HG03139 (cell line): ENCODE data around the gene CUX1.
"Not testable (repeated sequence)": the region's sequence is repeated elsewhere in the genome, so short reads cannot be mapped to it uniquely, and the experiment has no call there.

Source experiments
- ATAC-seq: cut with Tn5 transposase; IDR thresholded peaks from one replicate; pipeline ENCODE4 v1.9.1; 2021; ENCODE audit not compliant: unreplicated experiment

Gene CUX1

GRCh38 chr7:101792682-101793071, 24.7 kb upstream of the CUX1 start:
- ATAC-seq: not testable (repeated sequence)

DNA sequence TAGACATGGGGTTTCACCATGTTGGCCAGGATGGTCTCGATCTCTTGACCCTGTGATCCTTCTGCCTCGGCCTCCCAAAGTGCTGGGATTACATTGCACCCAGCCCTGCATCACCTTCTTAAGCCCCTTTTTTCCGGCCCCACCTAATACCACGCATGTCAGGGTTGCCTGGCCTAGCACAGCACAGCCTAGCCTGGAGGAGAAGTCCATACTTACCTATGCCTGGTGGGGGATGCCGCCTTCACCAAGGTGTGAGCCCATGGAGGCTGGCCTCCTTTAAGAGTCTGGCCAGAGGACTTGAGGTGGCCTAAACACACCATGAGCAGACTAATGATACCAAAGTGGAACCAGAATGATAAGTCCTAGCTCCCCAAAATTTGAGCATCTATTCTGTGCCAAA, 22.0 kb upstream of the CUX1 start:
- ATAC-seq: no peak

- not testable (repeated sequence) for ATAC-seq
Measured at GRCh38 chr7:101798173-101798572, 19.3 kb upstream of the CUX1 start.

DNA sequence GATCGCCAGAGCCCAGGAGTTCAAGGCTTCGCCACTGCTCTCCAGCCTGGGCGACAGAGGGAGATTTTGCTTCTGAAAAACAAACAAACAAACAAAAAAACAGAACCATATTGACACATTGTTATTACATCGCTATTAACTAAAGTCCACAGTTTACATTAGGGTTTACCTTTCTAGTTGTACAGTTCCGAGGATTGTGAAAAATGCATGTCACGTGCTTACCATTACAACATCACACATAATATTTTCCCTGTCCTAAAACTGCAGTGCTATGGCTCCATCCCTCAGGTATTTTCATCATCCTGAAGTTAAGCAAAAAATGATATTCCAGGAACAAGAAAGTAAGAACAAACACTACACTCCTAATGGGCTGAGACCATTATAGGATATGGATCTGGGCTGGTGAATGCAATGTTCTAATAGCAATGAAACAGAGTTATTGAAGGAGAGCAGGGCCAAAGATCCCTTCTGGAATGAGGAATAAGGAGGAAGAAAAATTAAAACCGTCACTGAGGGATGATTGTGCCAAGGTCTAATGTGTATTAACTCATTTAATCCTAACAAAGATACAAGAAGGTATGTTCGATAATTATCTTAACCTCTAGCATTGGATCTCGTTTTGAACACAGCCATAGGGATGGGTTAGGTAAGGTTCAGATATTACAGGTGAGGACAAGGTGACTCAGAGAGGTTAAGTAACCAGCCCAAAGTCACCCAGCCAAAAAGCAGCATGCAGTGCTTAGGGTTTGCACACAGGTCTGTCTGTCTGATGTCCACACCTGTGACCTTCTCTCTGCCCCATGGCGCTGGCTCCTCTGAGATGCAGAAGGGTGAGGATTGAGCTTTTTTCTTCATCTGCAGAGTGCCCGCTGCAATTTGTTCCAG, 14.0 kb upstream of the CUX1 start:
- no peak for ATAC-seq

DNA sequence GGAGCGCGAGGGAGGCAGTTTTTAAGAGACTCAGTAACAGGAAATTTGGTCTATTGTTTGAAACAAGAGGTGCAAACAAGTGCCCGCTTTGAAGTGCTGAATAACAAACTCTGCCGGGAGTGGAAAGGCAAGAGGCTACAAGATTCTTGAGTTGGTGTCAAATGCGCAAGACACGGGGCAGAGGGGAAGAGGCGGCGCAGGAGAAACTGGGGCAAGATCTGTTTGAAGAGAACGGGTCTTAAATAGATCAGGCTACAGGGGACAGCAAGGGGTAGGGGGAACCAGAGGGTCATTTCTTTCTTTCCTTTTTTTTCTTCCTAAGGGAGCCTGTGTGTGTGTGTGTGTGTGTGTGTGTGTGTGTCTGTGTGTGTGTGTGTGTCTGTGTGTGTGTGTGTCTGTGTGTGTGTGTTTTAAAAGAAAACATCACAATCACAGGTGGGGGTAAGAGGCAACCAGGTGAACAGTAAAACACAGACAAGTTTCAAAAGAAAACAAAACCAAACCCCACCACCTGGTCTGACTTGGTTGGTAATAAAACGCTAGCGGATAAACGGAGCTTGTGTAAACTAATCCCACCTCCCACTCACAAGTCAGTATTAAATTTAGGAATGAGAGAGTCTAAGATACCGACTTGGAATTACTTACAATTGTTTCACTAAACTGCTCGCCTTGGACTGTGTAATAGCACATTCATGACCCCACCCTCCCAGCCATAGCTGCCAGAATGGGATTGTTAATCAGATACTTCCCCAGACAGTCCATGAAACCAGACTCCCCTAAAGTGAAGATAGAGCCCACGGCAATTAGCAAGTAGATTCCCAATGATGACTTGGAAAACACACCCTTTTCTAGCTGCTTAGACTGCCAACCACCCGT, 13.1 kb upstream of the CUX1 start:
- ATAC-seq: no peak

GRCh38 chr7:101804967-101805366, 12.5 kb upstream of the CUX1 start:
- no peak for ATAC-seq

DNA sequence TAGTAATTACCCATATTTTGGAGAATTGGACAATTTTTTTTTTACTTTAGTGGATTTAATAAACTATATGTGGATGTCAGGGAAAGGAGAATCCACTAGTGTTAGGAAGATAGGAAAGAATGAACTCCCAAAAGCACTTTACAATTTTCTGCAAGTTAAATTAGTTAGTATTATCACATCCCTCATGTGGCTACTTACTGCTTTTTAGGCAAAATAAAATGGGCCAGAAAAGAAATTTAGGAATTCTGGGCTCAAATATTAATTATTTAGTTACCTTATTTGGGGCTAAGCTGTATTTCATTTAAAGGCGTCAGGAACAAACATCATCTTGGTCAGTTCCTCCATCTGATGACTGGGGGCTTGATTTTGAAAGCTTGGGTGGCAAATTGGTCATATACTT, 4.8 kb upstream of the CUX1 start:
- ATAC-seq: no peak

GRCh38 chr7:101813402-101814019, 3.9 kb upstream of the CUX1 start:
- ATAC-seq: no peak

DNA sequence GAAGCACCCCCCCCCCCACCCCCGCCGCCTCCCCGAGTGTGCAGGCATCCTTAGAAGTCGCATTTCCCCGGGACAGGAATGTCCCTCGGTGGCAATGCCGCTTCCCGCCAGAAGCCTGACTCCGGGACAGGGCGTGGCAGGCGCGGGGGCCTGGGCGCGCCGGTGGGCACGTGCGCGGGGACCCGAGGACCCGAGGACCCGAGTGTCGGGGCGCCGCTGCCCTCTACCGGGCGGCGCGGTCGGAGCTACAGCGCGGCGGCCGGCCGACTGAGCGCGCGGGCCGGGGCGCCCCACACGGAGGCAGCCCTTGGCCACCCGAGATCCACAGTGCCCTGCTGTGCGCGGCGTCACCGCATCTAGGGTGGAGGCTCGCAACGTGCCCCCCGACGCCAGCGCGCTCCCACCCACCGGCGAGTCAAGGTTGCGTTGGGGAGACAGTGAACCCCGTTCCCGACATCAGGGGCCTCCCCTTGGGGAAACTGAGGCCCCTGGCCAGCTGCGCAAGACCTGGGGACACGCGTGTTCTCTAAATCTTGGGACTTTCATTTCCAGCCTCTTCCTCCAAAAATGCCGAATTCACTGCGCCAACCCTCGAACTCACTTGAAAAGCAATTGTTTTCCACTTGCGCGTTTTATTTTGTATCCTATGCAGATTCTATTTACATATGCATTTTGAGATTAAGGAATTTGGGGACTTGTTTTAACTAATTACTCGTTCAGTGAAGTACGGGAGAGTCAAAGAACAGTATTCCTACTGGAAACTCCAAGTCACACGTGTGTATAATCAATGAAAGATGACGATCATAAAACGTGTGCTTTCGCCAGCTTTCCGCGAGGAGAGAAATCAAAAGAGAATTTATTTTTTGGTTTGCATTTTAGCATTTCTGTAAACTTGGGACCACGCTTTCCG, 3.1 kb upstream of the CUX1 start:
- no peak for ATAC-seq

DNA sequence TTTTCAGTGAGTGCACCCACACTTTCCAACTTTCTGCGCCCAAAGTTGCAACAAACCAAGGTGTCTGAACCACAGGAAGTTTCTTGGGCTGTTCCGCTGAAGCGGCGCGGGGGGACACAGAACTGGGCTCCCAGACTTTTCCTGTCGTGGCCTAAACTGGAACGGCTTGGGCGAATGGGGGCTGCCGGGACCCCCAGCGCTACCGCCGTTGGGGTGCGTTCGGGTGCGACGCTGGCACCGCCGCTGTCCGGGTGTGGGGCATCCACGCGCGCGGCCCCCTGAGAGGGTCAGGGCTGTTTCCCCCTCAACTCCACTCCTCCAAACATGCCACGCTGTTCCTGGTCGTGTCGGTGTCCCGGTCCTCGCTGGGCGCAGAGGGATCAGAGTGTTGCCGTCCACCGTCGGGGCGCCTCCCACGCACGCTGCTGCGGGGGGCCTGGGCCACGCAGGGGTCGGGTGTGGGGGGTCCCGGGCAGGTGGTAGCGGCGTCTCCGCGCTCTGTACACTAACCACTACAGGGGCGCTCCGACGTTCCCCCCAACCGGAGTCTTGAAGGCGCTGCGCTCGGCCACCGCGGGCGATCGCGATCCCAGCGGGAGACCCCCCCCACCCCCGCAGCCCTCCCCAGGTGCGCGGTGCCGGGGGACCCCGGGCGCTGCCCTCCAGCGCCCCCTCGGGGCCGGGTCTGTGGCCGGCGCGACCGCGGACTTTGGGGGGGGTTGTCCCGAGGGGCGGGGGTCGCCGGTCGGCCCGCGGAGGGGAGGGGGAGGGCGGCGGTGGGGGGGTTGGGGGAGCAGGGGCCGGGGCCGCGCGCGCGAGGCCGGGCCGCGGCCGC, 2.2 kb upstream of the CUX1 start:
- peak; percentile 23 for ATAC-seq

GRCh38 chr7:101815826-101816594, 1.4 kb upstream of the CUX1 start:
- ATAC-seq: peak; percentile 33

- ATAC-seq: peak; percentile 6
Measured at GRCh38 chr7:101816595-101817470, 593 bp upstream of the CUX1 start.

GRCh38 chr7:101818287-101819071, 1.1 kb downstream of the CUX1 start:
- ATAC-seq: no peak

DNA sequence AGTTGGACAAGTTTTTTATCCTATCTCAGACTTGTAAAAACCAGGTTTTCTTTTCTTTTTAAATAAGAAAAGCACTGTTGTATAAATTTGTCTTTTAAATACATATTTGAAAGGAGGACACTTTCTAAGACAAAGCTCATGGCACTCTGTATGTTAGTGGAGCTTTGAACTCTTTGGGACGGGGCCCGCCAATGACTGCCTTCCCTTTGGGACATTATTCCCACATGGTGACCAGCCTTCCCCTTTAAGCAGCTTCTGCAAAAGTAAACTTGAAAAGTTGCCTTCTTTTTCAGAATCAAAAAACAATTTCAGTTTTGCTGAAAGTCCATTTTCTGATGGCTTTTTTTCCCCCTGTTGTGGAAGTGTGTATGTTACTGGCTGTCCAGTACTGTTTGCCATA, 1.8 kb downstream of the CUX1 start:
- ATAC-seq: no peak

- no peak for ATAC-seq
Measured at GRCh38 chr7:101819913-101820522, 2.6 kb downstream of the CUX1 start.

DNA sequence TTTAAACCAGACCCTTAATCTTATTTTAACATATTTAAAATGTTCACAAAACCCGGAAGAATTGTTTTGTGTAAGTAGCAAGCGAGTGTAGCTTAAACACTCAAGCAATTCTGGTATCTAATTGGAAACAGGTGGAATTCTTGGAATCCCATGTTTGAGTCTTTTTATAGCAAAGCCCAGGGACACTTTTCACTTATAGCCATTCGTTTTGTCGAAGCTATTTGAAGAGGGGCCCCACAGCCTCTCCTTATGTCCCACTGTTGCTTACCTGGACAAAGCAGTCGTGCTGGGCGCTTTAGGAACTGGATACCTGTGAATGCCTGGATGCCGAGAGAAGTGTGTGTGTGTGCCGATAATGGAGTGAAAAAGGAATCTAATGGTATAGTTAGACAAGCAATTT, 3.3 kb downstream of the CUX1 start:
- ATAC-seq: no peak

DNA sequence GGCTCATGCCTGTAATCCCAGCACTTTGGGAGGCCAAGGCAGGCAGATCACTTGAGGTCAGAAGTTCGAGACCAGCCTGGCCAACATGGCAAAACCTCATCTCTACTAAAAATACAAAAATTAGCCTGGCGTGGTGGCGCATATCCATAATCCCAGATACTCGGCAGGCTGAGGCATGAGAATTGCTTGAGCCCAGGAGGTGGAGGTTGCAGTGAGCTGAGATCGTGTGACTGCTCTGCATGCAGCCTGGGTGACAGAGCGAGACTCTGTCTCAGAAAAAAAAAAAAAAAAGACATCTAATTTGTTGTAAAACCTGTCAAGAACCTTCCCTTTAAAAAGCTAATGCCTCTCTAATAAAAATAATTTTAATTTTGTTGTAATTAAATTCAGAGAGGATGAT, 5.2 kb downstream of the CUX1 start:
- not testable (repeated sequence) for ATAC-seq
